WERI-Rb-1 (cell line): Measurements from ENCODE around the gene MYOF.

Experiments used
- DNase-seq: peaks from one replicate; pipeline ENCODE4 v3.0.0-alpha.2; 2020
- H3K27ac ChIP-seq: fragments of 250-450 bp; sonication (Bioruptor Pico); 2 replicates; pipeline ENCODE4 v1.5.1; 2020; ENCODE audit warnings: mild to moderate bottlenecking, moderate library complexity
- H3K27me3 ChIP-seq: fragments of 250-450 bp; sonication (Bioruptor Pico); 2 replicates; pipeline ENCODE4 v1.5.1; 2021; ENCODE audit warnings: mild to moderate bottlenecking, low read depth, moderate library complexity; ENCODE audit not compliant: insufficient read depth, severe bottlenecking
- H3K36me3 ChIP-seq: fragments of 250-450 bp; sonication (Bioruptor Pico); 2 replicates; pipeline ENCODE4 v1.5.1; 2020; ENCODE audit warnings: mild to moderate bottlenecking, moderate library complexity
- H3K4me3 ChIP-seq: 2 replicates; pipeline ENCODE4 v1.5.1; 2011; ENCODE audit warnings: low read depth, mild to moderate bottlenecking, control low read depth, low read length
- H3K9me3 ChIP-seq: fragments of 250-450 bp; sonication (Bioruptor Pico); 2 replicates; pipeline ENCODE4 v1.5.1; 2021; ENCODE audit warnings: mild to moderate bottlenecking, moderate library complexity; ENCODE audit not compliant: severe bottlenecking
- CTCF ChIP-seq: IDR thresholded peaks from 2 replicates; pipeline ENCODE4 v1.5.1; 2011; ENCODE audit warnings: low read depth, mild to moderate bottlenecking, control low read depth, inconsistent platforms, low read length

Gene MYOF

GRCh38 chr10:93397020-93397419 is 85.1 kb downstream of the MYOF start:
- H3K27ac ChIP-seq = no peak overlapping the region

GRCh38 chr10:93393211-93393610 is 88.9 kb downstream of the MYOF start:
- no peak overlapping the region for H3K27ac ChIP-seq
- no peaks in the 10 kb centered on the region for H3K36me3 ChIP-seq
- no peak for DNase-seq
- no peaks in the 10 kb centered on the region for H3K27me3 ChIP-seq
- H3K9me3 ChIP-seq = no peaks in the 10 kb centered on the region
- TF ChIP-seq CTCF = no peak
- no peak overlapping the region for H3K4me3 ChIP-seq

More at GRCh38 chr10:93397020-93397419, 85.1 kb downstream of the MYOF start:
- no peak for DNase-seq
- Histone ChIP-seq H3K36me3 (no peaks in the 10 kb centered on the region), H3K9me3 (no peaks in the 10 kb centered on the region), H3K4me3 (no peak overlapping the region), H3K27me3 (no peaks in the 10 kb centered on the region)
- no peak for TF ChIP-seq CTCF

- Histone ChIP-seq H3K36me3 (no peaks in the 10 kb centered on the region), H3K27ac (no peak overlapping the region), H3K27me3 (no peaks in the 10 kb centered on the region), H3K9me3 (no peaks in the 10 kb centered on the region), H3K4me3 (no peak overlapping the region)
- no peak for TF ChIP-seq CTCF
- DNase-seq = no peak
Measured at GRCh38 chr10:93392121-93392520, 90.0 kb downstream of the MYOF start.

DNA sequence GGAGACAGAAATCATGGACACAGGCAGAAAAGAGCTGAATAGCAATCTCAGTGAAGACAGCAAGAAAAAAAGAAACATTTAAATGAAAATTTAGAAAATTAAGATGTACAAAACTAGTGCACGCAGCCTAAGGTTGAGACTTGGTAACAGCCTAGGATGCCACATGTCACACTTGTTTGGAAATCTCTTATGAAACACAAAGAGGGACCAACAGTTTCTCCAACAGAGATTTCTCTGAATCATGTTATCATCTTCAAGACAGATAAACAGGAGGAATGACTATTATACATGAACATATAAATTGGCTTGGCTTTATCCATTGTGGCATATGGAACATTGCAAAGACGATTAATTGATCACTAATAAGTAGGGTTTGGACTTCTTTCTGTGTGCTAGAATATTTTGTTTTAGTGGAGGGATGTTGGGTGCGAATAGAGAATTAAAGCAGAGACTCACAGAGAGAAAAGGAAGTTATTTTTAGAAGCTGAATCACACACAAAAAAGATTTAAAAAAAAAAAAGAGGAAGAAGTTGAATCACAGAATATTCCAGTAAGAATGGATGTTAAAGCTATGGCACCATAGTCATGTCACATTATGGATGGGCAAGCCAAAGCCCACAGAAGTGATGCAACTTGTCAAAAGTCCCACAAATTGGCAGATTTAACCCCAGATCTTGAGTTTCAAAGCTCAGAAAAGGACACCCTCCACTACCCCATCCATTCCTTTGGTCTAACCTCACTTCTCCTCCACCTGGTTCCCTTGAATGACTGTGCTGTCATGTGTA is 91.6 kb downstream of the MYOF start:
- no peaks in the 10 kb centered on the region for H3K9me3 ChIP-seq
- no peak overlapping the region for H3K4me3 ChIP-seq
- no peak for DNase-seq
- no peaks in the 10 kb centered on the region for H3K36me3 ChIP-seq
- H3K27me3 ChIP-seq = no peaks in the 10 kb centered on the region
- no peak for TF ChIP-seq CTCF
- no peak overlapping the region for H3K27ac ChIP-seq

DNA sequence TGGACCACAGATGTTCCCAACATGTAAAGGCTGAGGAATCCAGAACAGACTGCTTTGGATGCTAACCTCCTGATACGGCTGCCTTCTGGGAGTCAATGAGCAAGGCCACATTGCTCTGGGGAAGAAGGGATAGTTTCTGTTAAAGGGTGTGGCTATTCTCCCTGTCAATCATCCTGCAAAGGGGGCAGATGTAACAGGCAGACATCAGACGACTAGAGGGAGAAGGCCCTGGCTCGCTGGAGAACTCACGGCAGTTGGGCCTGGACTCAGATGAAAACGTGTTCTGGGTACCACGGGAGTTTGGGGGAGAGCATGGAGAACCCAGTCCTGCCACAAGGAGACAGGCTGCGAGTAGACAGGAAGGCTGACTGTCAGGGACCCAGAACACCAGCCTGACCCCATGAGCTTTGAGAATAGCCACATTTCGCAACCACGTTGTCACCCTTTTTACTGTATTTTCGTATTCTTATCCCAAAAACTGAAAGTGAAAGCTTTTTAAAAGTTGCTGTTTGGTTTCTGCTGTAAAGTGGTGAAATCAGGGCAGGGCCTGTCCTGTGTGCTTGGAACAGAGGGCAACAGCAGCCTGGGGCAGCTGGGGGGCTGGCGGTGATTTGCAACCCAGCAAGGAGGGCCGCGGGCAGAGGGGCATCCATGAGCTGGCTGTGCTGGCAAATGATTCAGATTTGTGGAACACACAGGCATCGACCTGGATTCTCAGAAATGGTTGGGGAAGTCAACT is 95.3 kb downstream of the MYOF start:
- Histone ChIP-seq H3K36me3 (no peaks in the 10 kb centered on the region), H3K9me3 (peaks cover under 1% of the 10 kb centered on the region), H3K4me3 (no peak overlapping the region), H3K27ac (no peak overlapping the region), H3K27me3 (no peaks in the 10 kb centered on the region)
- DNase-seq = no peak
- no peak for TF ChIP-seq CTCF
